Stimulated activated CD4-positive, alpha-beta T cell treated with anti-CD3 and anti-CD28 coated beads, Interleukin-4, amount 100 ng/mL, for 1 hour (primary cell): ENCODE results near the gene ZCCHC8.

ENCODE experiments used
- DNase-seq: peaks from one replicate; pipeline ENCODE4 v3.0.0-alpha.2; 2020

ZCCHC8 gene

GRCh38 chr12:122421821-122422729 is 78.7 kb downstream of the ZCCHC8 start, which contains the start of gene CLIP1:
TSS of gene CLIP1 (minus strand) at chr12:122422669. CDS start at chr12:122380452, 42,217 bp downstream.
- DNase-seq: peak; percentile 64
